Measurements from ENCODE around the gene AEBP2. TPM values are rescaled to one million over a fixed set of nuclear protein-coding genes. Genes with fewer than 3 reads are reported as not detected.

The AEBP2 gene
- total RNA-seq, 1 experiment from 2014 or later = 50.3 TPM

DNA sequence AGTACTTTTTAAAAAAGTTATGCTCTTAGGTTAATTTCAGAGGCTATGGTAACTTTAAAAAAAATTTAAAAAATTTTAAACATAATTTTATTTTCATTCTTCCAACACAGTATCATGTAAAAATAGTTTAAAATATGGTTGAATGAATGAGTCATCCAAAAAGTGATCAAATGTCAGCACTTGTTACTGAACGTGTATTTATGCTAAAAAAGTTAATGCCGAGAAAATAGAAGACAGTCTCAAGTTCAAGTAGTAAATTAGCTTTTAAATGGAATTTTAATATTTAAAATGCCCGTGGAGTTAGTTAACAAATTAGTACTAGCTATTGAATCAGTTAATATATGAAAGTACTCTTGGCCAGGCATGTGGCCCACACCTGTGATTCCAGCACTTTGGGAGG is 4.8 kb downstream of the AEBP2 start:
- TF ChIP-seq EZH2 (IDR thresholded peaks at IDR 0.05; ENCODE audit: low read depth) = no peak
- TF ChIP-seq, protein P1, sequence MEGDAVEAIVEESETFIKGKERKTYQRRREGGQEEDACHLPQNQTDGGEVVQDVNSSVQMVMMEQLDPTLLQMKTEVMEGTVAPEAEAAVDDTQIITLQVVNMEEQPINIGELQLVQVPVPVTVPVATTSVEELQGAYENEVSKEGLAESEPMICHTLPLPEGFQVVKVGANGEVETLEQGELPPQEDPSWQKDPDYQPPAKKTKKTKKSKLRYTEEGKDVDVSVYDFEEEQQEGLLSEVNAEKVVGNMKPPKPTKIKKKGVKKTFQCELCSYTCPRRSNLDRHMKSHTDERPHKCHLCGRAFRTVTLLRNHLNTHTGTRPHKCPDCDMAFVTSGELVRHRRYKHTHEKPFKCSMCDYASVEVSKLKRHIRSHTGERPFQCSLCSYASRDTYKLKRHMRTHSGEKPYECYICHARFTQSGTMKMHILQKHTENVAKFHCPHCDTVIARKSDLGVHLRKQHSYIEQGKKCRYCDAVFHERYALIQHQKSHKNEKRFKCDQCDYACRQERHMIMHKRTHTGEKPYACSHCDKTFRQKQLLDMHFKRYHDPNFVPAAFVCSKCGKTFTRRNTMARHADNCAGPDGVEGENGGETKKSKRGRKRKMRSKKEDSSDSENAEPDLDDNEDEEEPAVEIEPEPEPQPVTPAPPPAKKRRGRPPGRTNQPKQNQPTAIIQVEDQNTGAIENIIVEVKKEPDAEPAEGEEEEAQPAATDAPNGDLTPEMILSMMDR (conservative IDR thresholded peaks at IDR 0.05) = no peak
- no TSS peak for BruUV-seq (replicated peaks)
- Histone ChIP-seq H3F3A (ENCODE audit: insufficient read depth, low read depth) (peaks cover 3% of the 10 kb centered on the region), H3K79me2 (ENCODE audit: low read depth) (peaks cover 93% of the 10 kb centered on the region), H3K9me3 (ENCODE audit: insufficient read depth, low read depth) (no peaks in the 10 kb centered on the region), H3K36me3 (ENCODE audit: low read depth) (0 out of 2 replicates have a peak, but pooled peaks cover 11% of the 10 kb centered on the region), H3K9me2 (ENCODE audit: insufficient read depth) (no peaks in the 10 kb centered on the region), H3K27ac (no peak overlapping the region), H3K27me3 (ENCODE audit: insufficient read depth, low read depth) (no peaks in the 10 kb centered on the region), H3K4me2 (no peak overlapping the region), H3K4me1 (replicated peaks; ENCODE audit: insufficient read depth) (peaks cover 16% of the 10 kb centered on the region; the same call in 1 of the 2 replicates), H3K4me3 (no peak overlapping the region), H2AFZ (no peak overlapping the region), H4K20me1 (ENCODE audit: insufficient read depth) (peaks cover 77% of the 10 kb centered on the region)
- CTCF ChIA-PET = no interaction called here
- intact Hi-C loops (cut with micrococcal nuclease; ENCODE audit: unreplicated experiment) = no loop called here
- POLR2A ChIA-PET (ENCODE audit: unreplicated experiment) = no interaction called here
- no peak for DNase-seq

DNA sequence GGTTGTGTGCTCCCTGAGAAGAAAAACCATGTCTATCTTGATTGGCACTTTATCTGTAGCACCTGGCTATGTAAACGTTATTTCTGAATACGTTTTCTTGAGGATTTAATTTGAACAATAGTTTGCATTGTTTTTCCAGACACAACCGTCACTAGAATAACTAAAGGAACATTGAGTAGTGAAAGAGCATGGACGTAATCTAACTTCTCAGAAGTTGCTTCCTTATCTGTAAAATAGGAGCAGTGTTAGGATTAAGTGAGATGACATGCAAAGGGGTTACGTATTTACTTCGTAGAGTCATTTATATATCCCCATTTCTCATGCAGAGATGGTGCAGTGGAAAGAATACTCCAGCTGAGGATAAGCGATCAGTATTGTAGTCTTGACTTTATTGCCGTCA is 8.1 kb downstream of the AEBP2 start:
- Histone ChIP-seq H3K27ac (no peak overlapping the region), H3K4me1 (replicated peaks; ENCODE audit: insufficient read depth) (peaks cover 4% of the 10 kb centered on the region; the same call in 1 of the 2 replicates), H3K9me2 (ENCODE audit: insufficient read depth) (no peaks in the 10 kb centered on the region), H4K20me1 (ENCODE audit: insufficient read depth) (peaks cover 87% of the 10 kb centered on the region), H3K36me3 (ENCODE audit: low read depth) (0 out of 2 replicates have a peak, but pooled peaks cover 4% of the 10 kb centered on the region), H3K9me3 (ENCODE audit: insufficient read depth, low read depth) (no peaks in the 10 kb centered on the region), H3K27me3 (ENCODE audit: insufficient read depth, low read depth) (no peaks in the 10 kb centered on the region), H3K4me2 (no peak overlapping the region), H3K4me3 (no peak overlapping the region), H2AFZ (no peak overlapping the region), H3K79me2 (ENCODE audit: low read depth) (peaks cover 100% of the 10 kb centered on the region), H3F3A (ENCODE audit: insufficient read depth, low read depth) (peaks cover 3% of the 10 kb centered on the region; the same call in 1 of the 2 replicates)
- DNase-seq = no peak
- ChIA-PET POLR2A (ENCODE audit: unreplicated experiment) (interaction anchor here (0.6 kb wide), 2 partner anchors 33 to 49 kb away, joined by 4 to 9 read pairs; no protein-coding TSS in a partner anchor), CTCF (no interaction called here)
- intact Hi-C loops (cut with micrococcal nuclease; ENCODE audit: unreplicated experiment) = no loop called here
- no peak for TF ChIP-seq EZH2 (IDR thresholded peaks at IDR 0.05; ENCODE audit: low read depth)
- TF ChIP-seq, protein P1 (conservative IDR thresholded peaks at IDR 0.05) = no peak
- BruUV-seq (replicated peaks) = no TSS peak

DNA sequence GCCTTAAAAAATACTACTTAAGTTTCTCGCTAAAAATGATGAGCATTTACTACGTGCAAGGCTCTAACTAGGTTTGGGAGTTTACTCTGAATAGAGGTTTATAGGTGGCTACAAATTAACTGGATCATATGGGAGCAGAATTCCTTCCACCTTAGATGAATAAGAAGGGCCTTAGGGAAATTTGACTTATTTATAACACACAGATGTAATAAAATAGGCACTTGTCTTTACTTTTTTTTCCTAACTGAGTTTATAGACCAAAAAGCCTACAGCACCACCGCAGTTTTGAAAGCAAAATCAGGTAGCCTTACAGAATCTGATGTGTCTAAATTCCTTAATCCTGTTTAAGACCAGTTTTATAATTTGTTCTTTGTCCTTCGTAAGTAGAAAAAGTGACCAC is 10.5 kb downstream of the AEBP2 start:
- H3K4me1 ChIP-seq (replicated peaks; ENCODE audit: insufficient read depth) = no peaks in the 10 kb centered on the region
- peaks cover 100% of the 10 kb centered on the region for H3K79me2 ChIP-seq (ENCODE audit: low read depth)
- H3F3A ChIP-seq (ENCODE audit: insufficient read depth, low read depth) = peaks cover 3% of the 10 kb centered on the region; the same call in 1 of the 2 replicates
- H3K27me3 ChIP-seq (ENCODE audit: insufficient read depth, low read depth) = no peaks in the 10 kb centered on the region
- H3K4me3 ChIP-seq = no peak overlapping the region
- CTCF ChIA-PET = no interaction called here
- no peak overlapping the region for H2AFZ ChIP-seq
- TF ChIP-seq, protein P1 (conservative IDR thresholded peaks at IDR 0.05) = no peak
- TF ChIP-seq EZH2 (IDR thresholded peaks at IDR 0.05; ENCODE audit: low read depth) = no peak
- POLR2A ChIA-PET (ENCODE audit: unreplicated experiment) = no interaction called here
- no peak overlapping the region for H3K4me2 ChIP-seq
- H3K36me3 ChIP-seq (ENCODE audit: low read depth) = no peaks in the 10 kb centered on the region
- no peaks in the 10 kb centered on the region for H3K9me3 ChIP-seq (ENCODE audit: insufficient read depth, low read depth)
- no peak for DNase-seq
- intact Hi-C loops (cut with micrococcal nuclease; ENCODE audit: unreplicated experiment) = no loop called here
- no peak overlapping the region for H3K27ac ChIP-seq
- BruUV-seq (replicated peaks) = no TSS peak
- H3K9me2 ChIP-seq (ENCODE audit: insufficient read depth) = no peaks in the 10 kb centered on the region
- H4K20me1 ChIP-seq (ENCODE audit: insufficient read depth) = peaks cover 83% of the 10 kb centered on the region
